Keratinocyte (primary cell): ENCODE results near the gene SHKBP1.

Experiments
- EZH2 ChIP-seq: IDR thresholded peaks from one replicate; pipeline ENCODE4 v1.6.1; 2012; ENCODE audit warnings: inconsistent platforms, mild to moderate bottlenecking, low read length, moderate library complexity
- TF ChIP-seq, protein P1 (sequence below), 3 experiments: IDR thresholded peaks in 1 of 3; conservative IDR thresholded peaks in 1 of 3; optimal IDR thresholded peaks in 1 of 3; 2 replicates in 2 of 3; 3 replicates in 1 of 3; pipeline versions ENCODE3 to v1.5.1; 2011; ENCODE audit warnings: low read length in 3 of 3, mild to moderate bottlenecking in 3 of 3, moderate library complexity in 2 of 3, control low read depth in 1 of 3, inconsistent platforms in 1 of 3; ENCODE audit not compliant: insufficient read depth in 2 of 3; ENCODE audit errors: extremely low read depth in 1 of 3

DNA sequence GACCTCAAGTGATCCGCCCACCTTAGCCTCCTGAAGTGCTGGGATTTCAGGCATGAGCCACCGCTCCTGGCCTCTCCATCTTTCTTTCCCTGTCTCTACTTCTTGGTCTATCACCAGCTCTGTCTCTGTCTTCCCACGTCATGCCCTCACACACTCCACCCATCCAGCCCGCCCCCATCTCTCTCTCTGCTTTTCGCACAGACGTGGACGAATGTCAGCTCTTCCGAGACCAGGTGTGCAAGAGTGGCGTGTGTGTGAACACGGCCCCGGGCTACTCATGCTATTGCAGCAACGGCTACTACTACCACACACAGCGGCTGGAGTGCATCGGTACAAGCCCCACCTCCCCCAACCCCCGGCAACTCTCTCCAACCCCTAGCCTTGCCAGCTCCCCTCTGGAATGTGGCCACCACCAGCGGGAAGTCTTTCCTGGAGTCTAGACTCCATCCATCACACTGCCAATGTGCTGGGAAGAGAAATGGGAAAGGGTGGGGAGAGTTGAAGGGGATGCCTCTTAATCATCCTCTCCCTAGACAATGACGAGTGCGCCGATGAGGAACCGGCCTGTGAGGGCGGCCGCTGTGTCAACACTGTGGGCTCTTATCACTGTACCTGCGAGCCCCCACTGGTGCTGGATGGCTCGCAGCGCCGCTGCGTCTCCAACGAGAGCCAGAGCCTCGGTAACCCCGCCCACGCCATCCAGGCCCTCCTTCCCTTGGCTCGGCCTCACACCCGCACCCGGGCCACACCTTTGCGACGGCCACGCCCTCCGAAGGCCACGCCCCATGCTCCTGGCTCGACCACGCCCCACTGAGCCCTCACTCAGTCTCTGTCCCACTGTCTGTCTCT is 47.0 kb downstream of the SHKBP1 start:
- TF ChIP-seq, protein P1, sequence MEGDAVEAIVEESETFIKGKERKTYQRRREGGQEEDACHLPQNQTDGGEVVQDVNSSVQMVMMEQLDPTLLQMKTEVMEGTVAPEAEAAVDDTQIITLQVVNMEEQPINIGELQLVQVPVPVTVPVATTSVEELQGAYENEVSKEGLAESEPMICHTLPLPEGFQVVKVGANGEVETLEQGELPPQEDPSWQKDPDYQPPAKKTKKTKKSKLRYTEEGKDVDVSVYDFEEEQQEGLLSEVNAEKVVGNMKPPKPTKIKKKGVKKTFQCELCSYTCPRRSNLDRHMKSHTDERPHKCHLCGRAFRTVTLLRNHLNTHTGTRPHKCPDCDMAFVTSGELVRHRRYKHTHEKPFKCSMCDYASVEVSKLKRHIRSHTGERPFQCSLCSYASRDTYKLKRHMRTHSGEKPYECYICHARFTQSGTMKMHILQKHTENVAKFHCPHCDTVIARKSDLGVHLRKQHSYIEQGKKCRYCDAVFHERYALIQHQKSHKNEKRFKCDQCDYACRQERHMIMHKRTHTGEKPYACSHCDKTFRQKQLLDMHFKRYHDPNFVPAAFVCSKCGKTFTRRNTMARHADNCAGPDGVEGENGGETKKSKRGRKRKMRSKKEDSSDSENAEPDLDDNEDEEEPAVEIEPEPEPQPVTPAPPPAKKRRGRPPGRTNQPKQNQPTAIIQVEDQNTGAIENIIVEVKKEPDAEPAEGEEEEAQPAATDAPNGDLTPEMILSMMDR (optimal IDR thresholded peaks at IDR 0.05 in 1 of 3, IDR thresholded peaks at IDR 0.05 in 1 of 3, conservative IDR thresholded peaks at IDR 0.05 in 1 of 3; ENCODE audit: extremely low read depth in 1 of 3, insufficient read depth in 2 of 3, low read length in 3 of 3), result no peak
- no peak for TF ChIP-seq EZH2
